Measurements from ENCODE around the gene REV3L.

- TF ChIP-seq ZNF644 (CRISPR knock-in tag; IDR thresholded peaks at IDR 0.05; ENCODE audit: low read depth) (no peak), DBP (CRISPR knock-in tag; IDR thresholded peaks at IDR 0.05; ENCODE audit: not compliant biosample characterization) (no peak)
These were observed 206.3 kb downstream of the REV3L start for GRCh38 chr6:111276736-111277135.

Measured in HepG2 (cell line).